Naive thymus-derived CD4-positive, alpha-beta T cell (primary cell): ENCODE data around the gene DCUN1D1. TPM values are rescaled to one million over a fixed set of nuclear protein-coding genes. Genes with fewer than 3 reads are reported as not detected.

Source experiments
- ATAC-seq: fragments of 150-1000 bp; cut with Tn5 transposase; 2 replicates; pipeline ENCODE4 v1.10.0; 2021; ENCODE audit warnings: mild to moderate bottlenecking, moderate library complexity
- CTCF ChIA-PET: fragments of 350-600 bp; sonication (Branson Sonifier 250); formaldehyde crosslinking; loops from one replicate; lab custom pipeline; 2021; ENCODE audit warnings: antibody characterized with exemption; lab: Charles Lee
- POLR2A ChIA-PET: fragments of 350-600 bp; sonication (Branson Sonifier 250); formaldehyde crosslinking; loops from one replicate; lab custom pipeline; 2021; ENCODE audit warnings: antibody characterized with exemption, inconsistent platforms; lab: Charles Lee
- DNase-seq, 9 donors: peaks; one replicate each; pipeline versions ENCODE4 v3.0.0 to v3.0.0-alpha.2; 2020 to 2022; ENCODE audit warnings: mixed read lengths in 1 of 9
- H3K27ac ChIP-seq: one replicate; pipeline ENCODE4 v1.7.0; 2013; ENCODE audit warnings: mild to moderate bottlenecking, low read depth, low read length, moderate library complexity
- H3K27me3 ChIP-seq, 2 donors: one replicate each; pipeline ENCODE4 v1.7.0; 2013; ENCODE audit warnings: low read length in 2 of 2, mild to moderate bottlenecking in 2 of 2, moderate library complexity in 2 of 2; ENCODE audit not compliant: control insufficient read depth in 2 of 2, insufficient read depth in 2 of 2
- H3K36me3 ChIP-seq, 3 experiments: 1 replicate in 2 of 3; 2 replicates in 1 of 3; pipeline ENCODE4 v1.7.0; 2013; ENCODE audit warnings: low read length in 3 of 3, mild to moderate bottlenecking in 3 of 3, moderate library complexity in 1 of 3; ENCODE audit not compliant: insufficient read depth in 3 of 3, control insufficient read depth in 2 of 3
- H3K4me1 ChIP-seq, 2 donors: one replicate each; pipeline ENCODE4 v1.7.0; 2013; ENCODE audit warnings: low read length in 2 of 2, mild to moderate bottlenecking in 2 of 2, moderate library complexity in 1 of 2; ENCODE audit not compliant: control insufficient read depth in 2 of 2, insufficient read depth in 2 of 2
- H3K4me3 ChIP-seq: 2 replicates; pipeline ENCODE4 v1.7.0; 2013; ENCODE audit warnings: mild to moderate bottlenecking, low read length
- H3K9me3 ChIP-seq, 3 experiments: 1 replicate in 2 of 3; 2 replicates in 1 of 3; pipeline ENCODE4 v1.7.0; 2013; ENCODE audit warnings: low read length in 3 of 3; ENCODE audit not compliant: control insufficient read depth in 2 of 3
- H3K27ac Mint-ChIP-seq, 9 donors: one replicate each; pipeline ENCODE4 v1.8.0; 2020 to 2022; ENCODE audit warnings: mixed read lengths in 9 of 9, mild to moderate bottlenecking in 8 of 9, moderate library complexity in 5 of 9, inconsistent platforms in 2 of 9
- H3K27me3 Mint-ChIP-seq, 5 donors: one replicate each; pipeline ENCODE4 v1.8.0; 2021 to 2022; ENCODE audit warnings: mixed read lengths in 5 of 5, mild to moderate bottlenecking in 1 of 5
- H3K36me3 Mint-ChIP-seq, 5 donors: one replicate each; pipeline ENCODE4 v1.8.0; 2020 to 2022; ENCODE audit warnings: mixed read lengths in 5 of 5, mild to moderate bottlenecking in 3 of 5, inconsistent platforms in 1 of 5
- H3K4me1 Mint-ChIP-seq, 7 donors: one replicate each; pipeline ENCODE4 v1.8.0; 2020 to 2022; ENCODE audit warnings: mixed read lengths in 7 of 7, mild to moderate bottlenecking in 3 of 7, inconsistent platforms in 1 of 7
- H3K4me3 Mint-ChIP-seq, 10 donors: one replicate each; pipeline ENCODE4 v1.8.0; 2020 to 2022; ENCODE audit warnings: mild to moderate bottlenecking in 10 of 10, mixed read lengths in 10 of 10, moderate library complexity in 6 of 10, inconsistent platforms in 2 of 10
- H3K9me3 Mint-ChIP-seq, 11 donors: one replicate each; pipeline ENCODE4 v1.8.0; 2020 to 2022; ENCODE audit warnings: mixed read lengths in 11 of 11, mild to moderate bottlenecking in 4 of 11, inconsistent platforms in 1 of 11, moderate library complexity in 1 of 11
- intact Hi-C, 2 donors: fragments of 100-400 bp; cut with micrococcal nuclease; formaldehyde crosslinking; loops; one replicate each; pipeline ENCODE4 v1.15.1; 2023
- polyA plus RNA-seq, 2 donors: library from polyadenylated mRNA; unstranded; fragments of 300-500 nt; fragmentation: Illumina TruSeq; gene quantifications; one replicate each; pipeline ENCODE4 v1.2.3, GENCODE V29; 2021
- total RNA-seq, 6 experiments: library from RNA in 5 of 6; stranded (reverse) in 5 of 6; gene quantifications; 1 replicate in 5 of 6; 2 replicates in 1 of 6; pipeline ENCODE4 v1.2.3 and lab custom pipeline; 2021 to 2026

The DCUN1D1 gene
- total and polyA plus RNA-seq, 7 experiments from 2014 or later = 22.2 to 53.0 (median 31.1) TPM

- H3K27ac ChIP-seq = no peak overlapping the region
- H3K4me1 ChIP-seq = no peaks in the 10 kb centered on the region
- no peaks in the 10 kb centered on the region for H3K27me3 ChIP-seq
- peaks cover 6 to 47% (median 20%) of the 10 kb centered on the region in 5 donors for H3K36me3 Mint-ChIP-seq
- peaks cover 6 to 24% (median 8%) of the 10 kb centered on the region in 7 donors for H3K4me1 Mint-ChIP-seq
- H3K27me3 Mint-ChIP-seq = no peaks in the 10 kb centered on the region
- no peaks in the 10 kb centered on the region for H3K9me3 Mint-ChIP-seq
- H3K27ac Mint-ChIP-seq = peak overlapping the region in 1 of 9 donors; percentile 4
- no peak overlapping the region for H3K4me3 Mint-ChIP-seq
- no peak for DNase-seq
- peaks cover 0 to 17% (median 0%) of the 10 kb centered on the region in 3 experiments for H3K36me3 ChIP-seq
- POLR2A ChIA-PET = interaction anchor here (0.7 kb wide), 1 partner anchor 78 kb away, joined by 3 read pairs; no protein-coding TSS in a partner anchor
- no peak for ATAC-seq
- no peaks in the 10 kb centered on the region for H3K9me3 ChIP-seq
- CTCF ChIA-PET = no interaction called here
- H3K4me3 ChIP-seq = no peak overlapping the region
- intact Hi-C loops = no loop called here
Measured at GRCh38 chr3:182959474-182960350, 20.6 kb downstream of the DCUN1D1 start.

DNA sequence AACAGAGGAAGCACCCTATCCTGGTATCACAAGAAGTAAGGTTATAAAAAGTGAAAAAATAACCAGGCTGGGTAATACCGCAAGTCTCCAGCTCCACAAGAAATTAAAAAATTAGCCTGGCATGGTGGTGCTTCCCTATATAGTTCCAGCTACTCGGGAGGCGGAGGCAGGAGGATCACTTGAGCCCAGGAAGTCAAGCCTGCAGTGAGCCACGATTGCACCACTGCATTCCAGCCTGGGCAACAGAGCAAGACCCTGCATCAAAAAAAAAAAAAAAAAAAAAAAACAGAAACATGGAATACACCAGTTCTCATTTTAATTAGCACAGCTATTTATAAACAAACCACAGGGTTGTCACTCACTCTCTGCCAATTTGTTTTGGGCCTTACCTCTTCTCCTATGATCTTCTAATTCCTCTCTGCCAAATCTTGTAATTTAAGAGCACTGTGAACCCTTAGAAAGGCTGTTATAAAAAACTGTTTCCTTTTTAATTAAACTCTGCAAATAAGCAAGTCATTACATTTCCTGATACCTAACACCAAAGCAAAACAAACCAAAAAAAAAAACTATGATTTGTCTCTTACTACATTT is 22.6 kb downstream of the DCUN1D1 start:
- Histone ChIP-seq H3K4me3 (no peak overlapping the region), H3K9me3 (no peaks in the 10 kb centered on the region), H3K27me3 (no peaks in the 10 kb centered on the region), H3K4me1 (no peaks in the 10 kb centered on the region), H3K36me3 (peaks cover 0 to 17% (median 0%) of the 10 kb centered on the region in 3 experiments), H3K27ac (no peak overlapping the region)
- intact Hi-C loops = no loop called here
- DNase-seq (no peak), ATAC-seq (no peak)
- no peaks in the 10 kb centered on the region for H3K27me3 Mint-ChIP-seq
- H3K36me3 Mint-ChIP-seq = peaks cover 6 to 52% (median 21%) of the 10 kb centered on the region in 5 donors
- peaks cover 3 to 19% (median 7%) of the 10 kb centered on the region in 7 donors for H3K4me1 Mint-ChIP-seq
- H3K4me3 Mint-ChIP-seq = no peak overlapping the region
- H3K27ac Mint-ChIP-seq = peak overlapping the region in 1 of 9 donors; percentile 0
- CTCF ChIA-PET = no interaction called here
- POLR2A ChIA-PET = interaction anchor here (0.8 kb wide), 1 partner anchor 24 kb away, joined by 4 read pairs; no protein-coding TSS in a partner anchor
- H3K9me3 Mint-ChIP-seq = no peaks in the 10 kb centered on the region

DNA sequence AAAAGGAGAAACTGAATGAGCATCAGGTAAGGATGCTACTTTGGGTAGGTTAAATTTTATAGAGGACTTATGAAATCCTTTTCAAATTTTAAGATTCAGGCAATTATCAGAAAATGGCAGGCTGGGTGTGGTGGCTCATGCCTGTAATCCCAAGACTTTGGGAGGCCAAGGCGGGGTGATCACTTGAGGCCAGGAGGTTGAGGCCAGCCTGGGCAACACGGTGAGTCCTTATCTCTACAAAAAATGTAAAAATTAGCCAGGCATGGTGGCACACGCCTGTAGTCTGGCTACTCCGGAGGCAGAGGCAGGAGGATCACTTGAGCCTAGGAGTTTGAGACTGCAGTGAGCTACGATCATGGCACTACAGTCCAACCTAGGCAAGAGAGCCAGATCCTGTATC is 23.1 kb downstream of the DCUN1D1 start:
- ChIA-PET CTCF (no interaction called here), POLR2A (interaction anchor here (0.6 kb wide), 1 partner anchor 533 kb away, joined by 3 read pairs; no protein-coding TSS in a partner anchor)
- Histone ChIP-seq H3K36me3 (peaks cover 0 to 15% (median 0%) of the 10 kb centered on the region in 3 experiments), H3K27ac (no peak overlapping the region), H3K27me3 (no peaks in the 10 kb centered on the region), H3K4me1 (no peaks in the 10 kb centered on the region), H3K9me3 (no peaks in the 10 kb centered on the region), H3K4me3 (no peak overlapping the region)
- DNase-seq (no peak), ATAC-seq (no peak)
- intact Hi-C loops = no loop called here
- Mint-ChIP-seq H3K27ac (peak overlapping the region in 1 of 9 donors; percentile 0), H3K4me1 (peaks cover 1 to 16% (median 7%) of the 10 kb centered on the region in 7 donors), H3K9me3 (no peaks in the 10 kb centered on the region), H3K4me3 (no peak overlapping the region), H3K27me3 (no peaks in the 10 kb centered on the region), H3K36me3 (peaks cover 10 to 53% (median 23%) of the 10 kb centered on the region in 5 donors)

GRCh38 chr3:182954553-182955235 is 25.6 kb downstream of the DCUN1D1 start:
- Histone ChIP-seq H3K4me3 (no peak overlapping the region), H3K27ac (no peak overlapping the region), H3K4me1 (no peaks in the 10 kb centered on the region), H3K9me3 (no peaks in the 10 kb centered on the region), H3K27me3 (no peaks in the 10 kb centered on the region), H3K36me3 (peaks cover 0 to 3% (median 0%) of the 10 kb centered on the region in 3 experiments)
- intact Hi-C loops = no loop called here
- Mint-ChIP-seq H3K4me3 (no peak overlapping the region), H3K9me3 (no peaks in the 10 kb centered on the region), H3K4me1 (peaks cover 0 to 11% (median under 1%) of the 10 kb centered on the region in 7 donors), H3K27ac (no peak overlapping the region), H3K36me3 (peaks cover 11 to 53% (median 24%) of the 10 kb centered on the region in 5 donors), H3K27me3 (no peaks in the 10 kb centered on the region)
- POLR2A ChIA-PET = interaction anchor here (1.0 kb wide), 1 partner anchor 144 kb away, joined by 3 read pairs; no protein-coding TSS in a partner anchor
- DNase-seq = no peak
- CTCF ChIA-PET = no interaction called here
- ATAC-seq = no peak

- Mint-ChIP-seq H3K36me3 (peaks cover 19 to 57% (median 27%) of the 10 kb centered on the region in 5 donors), H3K4me3 (no peak overlapping the region), H3K4me1 (peaks cover 0 to 9% (median 0%) of the 10 kb centered on the region in 7 donors), H3K27me3 (no peaks in the 10 kb centered on the region), H3K27ac (peak overlapping the region in 1 of 9 donors; percentile 76), H3K9me3 (no peaks in the 10 kb centered on the region)
- POLR2A ChIA-PET = interaction anchor here (0.7 kb wide), 1 partner anchor 81 kb away, joined by 8 read pairs; no protein-coding TSS in a partner anchor
- no peak overlapping the region for H3K27ac ChIP-seq
- no peaks in the 10 kb centered on the region for H3K4me1 ChIP-seq
- ATAC-seq (no peak), DNase-seq (no peak)
- intact Hi-C loops = loop anchor here in 1 of 2 donors (5.0 kb wide), 1 partner anchor 33 kb away; the partner anchor contains the start of gene DCUN1D1
- no peaks in the 10 kb centered on the region for H3K9me3 ChIP-seq
- no peaks in the 10 kb centered on the region for H3K27me3 ChIP-seq
- CTCF ChIA-PET = interaction anchor here (0.6 to 0.7 kb wide), 2 partner anchors 28 kb away, joined by 4 to 6 read pairs; no protein-coding TSS in a partner anchor
- H3K36me3 ChIP-seq = peaks cover 0 to 23% (median 0%) of the 10 kb centered on the region in 3 experiments
- H3K4me3 ChIP-seq = no peak overlapping the region
Measured at GRCh38 chr3:182949688-182950087, 30.6 kb downstream of the DCUN1D1 start.

- no peak for DNase-seq
- intact Hi-C loops = loop anchor here in 1 of 2 donors (5.0 kb wide), 1 partner anchor 34 kb away; the partner anchor contains the start of gene DCUN1D1
- H3K27me3 Mint-ChIP-seq = no peaks in the 10 kb centered on the region
- ChIA-PET CTCF (no interaction called here), POLR2A (no interaction called here)
- no peaks in the 10 kb centered on the region for H3K9me3 Mint-ChIP-seq
- no peaks in the 10 kb centered on the region for H3K9me3 ChIP-seq
- H3K4me1 ChIP-seq = no peaks in the 10 kb centered on the region
- no peak overlapping the region for H3K4me3 ChIP-seq
- H3K4me1 Mint-ChIP-seq = peaks cover 0 to 9% (median 0%) of the 10 kb centered on the region in 7 donors
- H3K36me3 ChIP-seq = peaks cover 0 to 23% (median 0%) of the 10 kb centered on the region in 3 experiments
- H3K36me3 Mint-ChIP-seq = peaks cover 23 to 57% (median 30%) of the 10 kb centered on the region in 5 donors
- H3K27me3 ChIP-seq = no peaks in the 10 kb centered on the region
- no peak overlapping the region for H3K27ac ChIP-seq
- ATAC-seq = no peak
- H3K27ac Mint-ChIP-seq = peak overlapping the region in 2 of 9 donors; percentile 2 to 4
- H3K4me3 Mint-ChIP-seq = no peak overlapping the region
Measured at GRCh38 chr3:182948305-182948704, 32.0 kb downstream of the DCUN1D1 start.
